Activated naive CD8-positive, alpha-beta T cell treated with anti-CD3 and anti-CD28 coated beads for 36 hours (primary cell): ENCODE data around the gene ANGPT4. TPM values are rescaled to one million over a fixed set of nuclear protein-coding genes. Genes with fewer than 3 reads are reported as not detected.
"Not testable (repeated sequence)": the region's sequence is repeated elsewhere in the genome, so short reads cannot be mapped to it uniquely, and the experiment has no call there.

Experiments
- DNase-seq: peaks from one replicate; pipeline ENCODE4 v3.0.0; 2021
- H3K27ac Mint-ChIP-seq: one replicate; pipeline ENCODE4 v1.8.0; 2022; ENCODE audit warnings: mild to moderate bottlenecking, moderate library complexity, mixed read lengths
- H3K27me3 Mint-ChIP-seq: one replicate; pipeline ENCODE4 v1.8.0; 2022; ENCODE audit warnings: mild to moderate bottlenecking, mixed read lengths
- H3K36me3 Mint-ChIP-seq: one replicate; pipeline ENCODE4 v1.8.0; 2021; ENCODE audit warnings: mild to moderate bottlenecking, mixed read lengths
- H3K4me1 Mint-ChIP-seq: one replicate; pipeline ENCODE4 v1.8.0; 2021; ENCODE audit warnings: mixed read lengths
- H3K4me3 Mint-ChIP-seq: one replicate; pipeline ENCODE4 v1.8.0; 2022; ENCODE audit warnings: mild to moderate bottlenecking, moderate library complexity, mixed read lengths
- H3K9me3 Mint-ChIP-seq: one replicate; pipeline ENCODE4 v1.8.0; 2022; ENCODE audit warnings: mixed read lengths
- total RNA-seq, 2 experiments: library from RNA; stranded (reverse); gene quantifications; one replicate each; pipeline ENCODE4 v1.2.3, GENCODE V29; 2021

The ANGPT4 gene
- total RNA-seq, 2 experiments from 2014 or later: not detected

GRCh38 chr20:858011-858410, 58.1 kb downstream of the ANGPT4 start:
- DNase-seq: no peak
- H3K27ac Mint-ChIP-seq: peak overlapping the region; percentile 22
- peaks cover 4% of the 10 kb centered on the region for H3K9me3 Mint-ChIP-seq
- peaks cover 64% of the 10 kb centered on the region for H3K4me1 Mint-ChIP-seq
- no peaks in the 10 kb centered on the region for H3K27me3 Mint-ChIP-seq
- H3K4me3 Mint-ChIP-seq: no peak overlapping the region
- peaks cover 10% of the 10 kb centered on the region for H3K36me3 Mint-ChIP-seq

- Mint-ChIP-seq H3K27ac (peak overlapping the region; percentile 76), H3K4me1 (peaks cover 73% of the 10 kb centered on the region), H3K27me3 (no peaks in the 10 kb centered on the region), H3K36me3 (peaks cover 18% of the 10 kb centered on the region), H3K4me3 (peak overlapping the region; percentile 19), H3K9me3 (peaks cover 4% of the 10 kb centered on the region)
- peak; percentile 61 for DNase-seq
Observed at GRCh38 chr20:856361-856775, 59.8 kb downstream of the ANGPT4 start.

- DNase-seq: peak; percentile 15
- Mint-ChIP-seq H3K9me3 (peaks cover 4% of the 10 kb centered on the region), H3K4me3 (peak overlapping the region; percentile 19), H3K27me3 (no peaks in the 10 kb centered on the region), H3K27ac (peak overlapping the region; percentile 76), H3K4me1 (peaks cover 77% of the 10 kb centered on the region), H3K36me3 (peaks cover 19% of the 10 kb centered on the region)
Observed at GRCh38 chr20:855466-856360, 60.4 kb downstream of the ANGPT4 start.

GRCh38 chr20:854601-855000, 61.5 kb downstream of the ANGPT4 start:
- no peak for DNase-seq
- Mint-ChIP-seq H3K27me3 (no peaks in the 10 kb centered on the region), H3K4me3 (no peak overlapping the region), H3K27ac (no peak overlapping the region), H3K4me1 (peaks cover 72% of the 10 kb centered on the region), H3K36me3 (peaks cover 20% of the 10 kb centered on the region), H3K9me3 (peaks cover 4% of the 10 kb centered on the region)

- peaks cover 22% of the 10 kb centered on the region for H3K36me3 Mint-ChIP-seq
- no peak overlapping the region for H3K4me3 Mint-ChIP-seq
- H3K9me3 Mint-ChIP-seq: peaks cover 4% of the 10 kb centered on the region
- H3K4me1 Mint-ChIP-seq: peaks cover 63% of the 10 kb centered on the region
- H3K27ac Mint-ChIP-seq: peak overlapping the region; percentile 51
- DNase-seq: no peak
- H3K27me3 Mint-ChIP-seq: no peaks in the 10 kb centered on the region
Observed at GRCh38 chr20:853406-853996, 62.6 kb downstream of the ANGPT4 start.

GRCh38 chr20:848731-849130, 67.4 kb downstream of the ANGPT4 start:
- H3K36me3 Mint-ChIP-seq: peaks cover 25% of the 10 kb centered on the region
- not testable (repeated sequence) for H3K4me3 Mint-ChIP-seq, H3K27ac Mint-ChIP-seq

GRCh38 chr20:848193-848592, 67.9 kb downstream of the ANGPT4 start:
- no peak for DNase-seq
- peaks cover under 1% of the 10 kb centered on the region for H3K9me3 Mint-ChIP-seq
- H3K36me3 Mint-ChIP-seq: peaks cover 24% of the 10 kb centered on the region
- no peak overlapping the region for H3K4me3 Mint-ChIP-seq
- H3K4me1 Mint-ChIP-seq: peaks cover 52% of the 10 kb centered on the region
- peak overlapping the region; percentile 94 for H3K27ac Mint-ChIP-seq
- no peaks in the 10 kb centered on the region for H3K27me3 Mint-ChIP-seq

More at GRCh38 chr20:848731-849130, 67.4 kb downstream of the ANGPT4 start:
- not testable (repeated sequence) for DNase-seq, H3K27me3 Mint-ChIP-seq, H3K9me3 Mint-ChIP-seq
- peaks cover 54% of the 10 kb centered on the region for H3K4me1 Mint-ChIP-seq

- DNase-seq: peak; percentile 61
- Mint-ChIP-seq H3K4me3 (peak overlapping the region; percentile 86), H3K36me3 (peaks cover 17% of the 10 kb centered on the region), H3K4me1 (peaks cover 50% of the 10 kb centered on the region), H3K27ac (peak overlapping the region; percentile 94), H3K9me3 (no peaks in the 10 kb centered on the region), H3K27me3 (no peaks in the 10 kb centered on the region)
Observed at GRCh38 chr20:846894-847278, 69.2 kb downstream of the ANGPT4 start.

GRCh38 chr20:845941-846893, 69.9 kb downstream of the ANGPT4 start:
- peak overlapping the region; percentile 94 for H3K27ac Mint-ChIP-seq
- DNase-seq: no peak
- peak overlapping the region; percentile 86 for H3K4me3 Mint-ChIP-seq
- H3K9me3 Mint-ChIP-seq: no peaks in the 10 kb centered on the region
- H3K36me3 Mint-ChIP-seq: peaks cover 15% of the 10 kb centered on the region
- no peaks in the 10 kb centered on the region for H3K27me3 Mint-ChIP-seq
- H3K4me1 Mint-ChIP-seq: peaks cover 47% of the 10 kb centered on the region

GRCh38 chr20:845226-845868, 70.8 kb downstream of the ANGPT4 start:
- H3K27ac Mint-ChIP-seq: peak overlapping the region; percentile 94
- peaks cover 41% of the 10 kb centered on the region for H3K4me1 Mint-ChIP-seq
- peak; percentile 15 for DNase-seq
- H3K27me3 Mint-ChIP-seq: no peaks in the 10 kb centered on the region
- H3K36me3 Mint-ChIP-seq: peaks cover 13% of the 10 kb centered on the region
- no peaks in the 10 kb centered on the region for H3K9me3 Mint-ChIP-seq
- peak overlapping the region; percentile 86 for H3K4me3 Mint-ChIP-seq

- H3K9me3 Mint-ChIP-seq: no peaks in the 10 kb centered on the region
- peak overlapping the region; percentile 86 for H3K4me3 Mint-ChIP-seq
- H3K4me1 Mint-ChIP-seq: peaks cover 40% of the 10 kb centered on the region
- DNase-seq: peak; percentile 82
- no peaks in the 10 kb centered on the region for H3K27me3 Mint-ChIP-seq
- peaks cover 13% of the 10 kb centered on the region for H3K36me3 Mint-ChIP-seq
- peak overlapping the region; percentile 79 for H3K27ac Mint-ChIP-seq
Observed at GRCh38 chr20:844473-845225, 71.5 kb downstream of the ANGPT4 start.

- H3K27me3 Mint-ChIP-seq: no peaks in the 10 kb centered on the region
- H3K4me1 Mint-ChIP-seq: peaks cover 40% of the 10 kb centered on the region
- peaks cover 13% of the 10 kb centered on the region for H3K36me3 Mint-ChIP-seq
- no peaks in the 10 kb centered on the region for H3K9me3 Mint-ChIP-seq
- DNase-seq: no peak
- H3K27ac Mint-ChIP-seq: no peak overlapping the region
- H3K4me3 Mint-ChIP-seq: no peak overlapping the region
Observed at GRCh38 chr20:843912-844311, 72.2 kb downstream of the ANGPT4 start.

- peaks cover 34% of the 10 kb centered on the region for H3K4me1 Mint-ChIP-seq
Observed at GRCh38 chr20:842547-842940, 73.6 kb downstream of the ANGPT4 start.

More at GRCh38 chr20:842547-842940, 73.6 kb downstream of the ANGPT4 start:
- Mint-ChIP-seq H3K36me3 (peaks cover 16% of the 10 kb centered on the region), H3K4me3 (no peak overlapping the region), H3K9me3 (no peaks in the 10 kb centered on the region), H3K27me3 (no peaks in the 10 kb centered on the region), H3K27ac (no peak overlapping the region)
- DNase-seq: no peak
